Neural cell (in vitro differentiated cells): ENCODE results near the gene CDT1. TPM values are rescaled to one million over a fixed set of nuclear protein-coding genes. Genes with fewer than 3 reads are reported as not detected.
A peak's percentile ranks its signal among the peaks of the same experiment; 100 is the strongest.

Experiments
- H2AFZ ChIP-seq: fragments of 200-600, 300-800 bp; sonication (generic), shearing (Covaris generic); 2 replicates; pipeline ENCODE4 v1.6.0; 2014; ENCODE audit warnings: low read depth, mild to moderate bottlenecking, antibody characterized with exemption, low read length, moderate library complexity
- H3F3A ChIP-seq: fragments of 200-600 bp; shearing (Covaris generic); 2 replicates; pipeline ENCODE4 v1.6.1; 2016; ENCODE audit warnings: mild to moderate bottlenecking, moderate library complexity, mixed read lengths, antibody characterized with exemption, low read length; ENCODE audit not compliant: insufficient read depth, poor library complexity, severe bottlenecking
- H3K27ac ChIP-seq: fragments of 200-600, 300-800 bp; sonication (generic), shearing (Covaris generic); 2 replicates; pipeline ENCODE4 v1.5.1; 2014; ENCODE audit warnings: mild to moderate bottlenecking, low read length, moderate library complexity
- H3K27me3 ChIP-seq: fragments of 300-800, 200-600 bp; sonication (generic), shearing (Covaris generic); 2 replicates; pipeline ENCODE4 v1.6.0; 2014; ENCODE audit warnings: mild to moderate bottlenecking, low read depth, low read length, moderate library complexity; ENCODE audit not compliant: insufficient read depth
- H3K36me3 ChIP-seq: fragments of 300-800, 200-600 bp; sonication (generic), shearing (Covaris generic); 2 replicates; pipeline ENCODE4 v1.5.1; 2014; ENCODE audit warnings: mild to moderate bottlenecking, antibody characterized with exemption, low read length, moderate library complexity; ENCODE audit not compliant: insufficient read depth
- H3K4me2 ChIP-seq: fragments of 300-800, 200-600 bp; sonication (generic), shearing (Covaris generic); 2 replicates; pipeline ENCODE4 v1.6.0; 2014; ENCODE audit warnings: mild to moderate bottlenecking, low read length
- H3K4me3 ChIP-seq: fragments of 300-800, 200-600 bp; sonication (generic), shearing (Covaris generic); 2 replicates; pipeline ENCODE4 v1.5.1; 2014; ENCODE audit warnings: mild to moderate bottlenecking, low read length, moderate library complexity
- H3K79me2 ChIP-seq: fragments of 200-600 bp; shearing (Covaris generic); replicated peaks from 2 replicates; pipeline ENCODE4 v1.6.0; 2014; ENCODE audit warnings: mild to moderate bottlenecking, low read length, moderate library complexity; ENCODE audit not compliant: insufficient read depth
- H3K9ac ChIP-seq: fragments of 300-800, 200-600 bp; sonication (generic), shearing (Covaris generic); 2 replicates; pipeline ENCODE4 v1.6.1; 2016; ENCODE audit warnings: mild to moderate bottlenecking, low read length, mixed read lengths
- H3K9me2 ChIP-seq: fragments of 200-600 bp; shearing (Covaris generic); 2 replicates; pipeline ENCODE4 v1.6.1; 2016; ENCODE audit warnings: mild to moderate bottlenecking, low read length, mixed read lengths; ENCODE audit not compliant: insufficient read depth
- H3K9me3 ChIP-seq: fragments of 200-600, 300-800 bp; sonication (generic), shearing (Covaris generic); 2 replicates; pipeline ENCODE4 v1.6.1; 2016; ENCODE audit warnings: mild to moderate bottlenecking, mixed run types, low read length, moderate library complexity, mixed read lengths
- H4K20me1 ChIP-seq: fragments of 200-600 bp; shearing (Covaris generic); 2 replicates; pipeline ENCODE4 v1.6.1; 2016; ENCODE audit warnings: mild to moderate bottlenecking, mixed run types; ENCODE audit not compliant: insufficient read depth
- EP300 ChIP-seq: fragments of 450-650 bp; conservative IDR thresholded peaks from 2 replicates; pipeline ENCODE4 v1.6.1; 2014; ENCODE audit warnings: antibody characterized with exemption, mild to moderate bottlenecking, moderate library complexity; ENCODE audit not compliant: poor library complexity, severe bottlenecking
- EZH2 ChIP-seq: fragments of 200-600, 300-800 bp; shearing (Covaris generic), sonication (generic); IDR thresholded peaks from 2 replicates; pipeline ENCODE4 v1.6.1; 2014; ENCODE audit warnings: antibody characterized with exemption, low read length, borderline replicate concordance, mild to moderate bottlenecking; ENCODE audit not compliant: insufficient read depth, poor library complexity, severe bottlenecking
- MXI1 ChIP-seq: fragments of 450-650 bp; conservative IDR thresholded peaks from 2 replicates; pipeline ENCODE4 v1.6.1; 2014; ENCODE audit warnings: antibody characterized with exemption, mild to moderate bottlenecking; ENCODE audit not compliant: poor library complexity, severe bottlenecking
- POLR2AphosphoS5 ChIP-seq: IDR thresholded peaks from 2 replicates; pipeline ENCODE4 v1.6.1; 2012
- RAD21 ChIP-seq: fragments of 450-650 bp; conservative IDR thresholded peaks from 2 replicates; pipeline ENCODE4 v1.6.1; 2014; ENCODE audit warnings: antibody characterized with exemption, mild to moderate bottlenecking, moderate library complexity
- REST ChIP-seq: IDR thresholded peaks from 2 replicates; pipeline ENCODE4 v1.6.1; 2012; ENCODE audit warnings: borderline replicate concordance
- SMC3 ChIP-seq: fragments of 450-650 bp; conservative IDR thresholded peaks from 2 replicates; pipeline ENCODE4 v1.6.1; 2014; ENCODE audit warnings: antibody characterized with exemption, mild to moderate bottlenecking, moderate library complexity; ENCODE audit not compliant: poor library complexity
- TAF1 ChIP-seq: IDR thresholded peaks from 2 replicates; pipeline ENCODE4 v1.6.1; 2012; ENCODE audit warnings: low read depth
- polyA plus RNA-seq: library from polyadenylated mRNA; depleted of rRNA; stranded (reverse); fragments of >200 nt; gene quantifications from 2 replicates; pipeline ENCODE4 v1.2.3, GENCODE V29; 2014
- TF ChIP-seq, protein P1 (sequence below): fragments of 450-650 bp; IDR thresholded peaks from 2 replicates; pipeline ENCODE4 v1.5.1; 2014; ENCODE audit warnings: antibody characterized with exemption, mild to moderate bottlenecking, moderate library complexity; ENCODE audit not compliant: poor library complexity, severe bottlenecking

Gene CDT1
- polyA plus RNA-seq, 1 donor from 2014 or later = 1.0 TPM

GRCh38 chr16:88810166-88810911 is 6.8 kb downstream of the CDT1 start:
- TF ChIP-seq REST (no peak), EZH2 (no peak), POLR2AphosphoS5 (no peak), MXI1 (no peak), TAF1 (no peak), EP300 (no peak), RAD21 (no peak), SMC3 (no peak)
- TF ChIP-seq, protein P1, sequence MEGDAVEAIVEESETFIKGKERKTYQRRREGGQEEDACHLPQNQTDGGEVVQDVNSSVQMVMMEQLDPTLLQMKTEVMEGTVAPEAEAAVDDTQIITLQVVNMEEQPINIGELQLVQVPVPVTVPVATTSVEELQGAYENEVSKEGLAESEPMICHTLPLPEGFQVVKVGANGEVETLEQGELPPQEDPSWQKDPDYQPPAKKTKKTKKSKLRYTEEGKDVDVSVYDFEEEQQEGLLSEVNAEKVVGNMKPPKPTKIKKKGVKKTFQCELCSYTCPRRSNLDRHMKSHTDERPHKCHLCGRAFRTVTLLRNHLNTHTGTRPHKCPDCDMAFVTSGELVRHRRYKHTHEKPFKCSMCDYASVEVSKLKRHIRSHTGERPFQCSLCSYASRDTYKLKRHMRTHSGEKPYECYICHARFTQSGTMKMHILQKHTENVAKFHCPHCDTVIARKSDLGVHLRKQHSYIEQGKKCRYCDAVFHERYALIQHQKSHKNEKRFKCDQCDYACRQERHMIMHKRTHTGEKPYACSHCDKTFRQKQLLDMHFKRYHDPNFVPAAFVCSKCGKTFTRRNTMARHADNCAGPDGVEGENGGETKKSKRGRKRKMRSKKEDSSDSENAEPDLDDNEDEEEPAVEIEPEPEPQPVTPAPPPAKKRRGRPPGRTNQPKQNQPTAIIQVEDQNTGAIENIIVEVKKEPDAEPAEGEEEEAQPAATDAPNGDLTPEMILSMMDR = no peak
- Histone ChIP-seq H3K79me2 (no peaks in the 10 kb centered on the region), H2AFZ (no peak overlapping the region), H4K20me1 (no peaks in the 10 kb centered on the region), H3K36me3 (no peaks in the 10 kb centered on the region), H3F3A (no peaks in the 10 kb centered on the region), H3K27ac (no peak overlapping the region), H3K9ac (peak overlapping the region; percentile 78), H3K27me3 (no peaks in the 10 kb centered on the region), H3K4me3 (peak overlapping the region; percentile 94), H3K9me3 (no peaks in the 10 kb centered on the region), H3K9me2 (no peaks in the 10 kb centered on the region), H3K4me2 (peak overlapping the region; percentile 80)

DNA sequence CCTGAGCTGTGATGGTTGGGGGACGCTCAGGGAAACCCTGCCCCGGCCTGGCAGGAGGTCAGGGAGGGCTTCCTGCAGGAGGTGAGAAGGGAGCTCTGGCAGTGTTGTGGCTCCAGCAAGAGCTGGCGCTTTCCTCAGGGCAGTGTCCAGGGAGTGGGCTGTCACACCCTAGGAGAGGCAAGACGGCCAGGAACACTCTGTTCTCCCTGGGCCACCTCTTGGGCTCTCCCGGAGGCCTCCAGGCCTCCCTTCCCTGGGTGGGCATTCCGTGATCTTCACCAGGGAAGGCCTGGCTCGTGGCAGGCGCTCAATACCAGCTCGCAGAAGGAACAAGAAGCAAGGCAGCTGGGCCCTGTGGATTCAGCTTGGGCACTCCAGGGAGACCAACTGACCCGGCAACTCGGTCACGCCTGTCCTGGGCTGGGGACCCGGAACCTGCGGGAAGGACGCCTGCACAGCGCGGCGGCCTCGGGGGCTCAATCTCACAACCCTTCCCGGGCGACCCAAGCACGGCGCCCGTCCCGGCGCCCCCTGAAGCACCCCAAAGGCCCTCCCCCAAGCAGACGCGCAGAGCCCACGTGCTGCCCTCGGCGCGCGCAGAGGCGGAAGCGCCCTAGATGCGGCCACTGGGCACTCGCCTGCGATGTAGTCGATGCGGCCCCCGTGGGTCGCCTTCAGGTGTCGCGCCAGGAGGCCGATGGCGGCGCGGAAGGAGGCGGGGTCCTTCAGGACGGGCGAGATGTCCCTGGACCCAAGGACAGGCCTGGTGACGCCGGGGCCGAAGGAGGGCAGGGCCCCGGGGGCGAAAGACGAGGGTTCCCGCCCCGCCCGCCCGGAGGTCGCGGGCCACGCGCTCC is 7.6 kb downstream of the CDT1 start:
- Histone ChIP-seq H4K20me1 (no peaks in the 10 kb centered on the region), H3K27me3 (no peaks in the 10 kb centered on the region), H3K4me3 (peak overlapping the region; percentile 94), H3K9me2 (no peaks in the 10 kb centered on the region), H3K9me3 (no peaks in the 10 kb centered on the region), H3K4me2 (peak overlapping the region; percentile 80), H3K36me3 (no peaks in the 10 kb centered on the region), H2AFZ (peak overlapping the region; percentile 42), H3K9ac (peak overlapping the region; percentile 78), H3K27ac (peak overlapping the region; percentile 56), H3K79me2 (no peaks in the 10 kb centered on the region), H3F3A (no peaks in the 10 kb centered on the region)
- peak; percentile 31 for TF ChIP-seq SMC3
- peak; percentile 95 for TF ChIP-seq MXI1
- peak; percentile 22 for TF ChIP-seq EP300
- peak; percentile 11 for TF ChIP-seq REST
- TF ChIP-seq RAD21 = peak; percentile 13
- TF ChIP-seq, protein P1 = no peak
- TF ChIP-seq EZH2 = no peak
- TF ChIP-seq POLR2AphosphoS5 = peak; percentile 68
- peak; percentile 30 for TF ChIP-seq TAF1
